ENCODE results near the gene FSD1L.
A peak's percentile ranks its signal among the peaks of the same experiment; 100 is the strongest.
"Not testable (repeated sequence)": the region's sequence is repeated elsewhere in the genome, so short reads cannot be mapped to it uniquely, and the experiment has no call there.

The FSD1L gene

GRCh38 chr9:105557804-105558610, 110.2 kb downstream of the FSD1L start, which contains the start of gene FKTN:
Gene FKTN, plus strand, starts transcription at chr9:105558131. Its CDS starts 16,902 bp downstream, at chr9:105575033.
- peak; percentile 58 for DNase-seq (ENCODE audit: low spot score)

- DNase-seq (ENCODE audit: low spot score) = no peak
Observed at GRCh38 chr9:105572455-105572854, 124.6 kb downstream of the FSD1L start.

- not testable (repeated sequence) for DNase-seq (ENCODE audit: low spot score)
Observed at GRCh38 chr9:105579952-105580351, 132.1 kb downstream of the FSD1L start.

- not testable (repeated sequence) for DNase-seq (ENCODE audit: low spot score)
Observed at GRCh38 chr9:105581550-105581949, 133.7 kb downstream of the FSD1L start.

- no peak for DNase-seq (ENCODE audit: low spot score)
Observed at GRCh38 chr9:105593145-105593544, 145.3 kb downstream of the FSD1L start.

Data from hematopoietic multipotent progenitor cell treated with erythropoietin and hydrocortisone succinate and interleukin-3 and kit ligand, for 15 days (in vitro differentiated cells).